Muscle layer of colon (tissue), 2 donors: ENCODE results near the gene MBTPS2.
A peak's percentile ranks its signal among the peaks of the same experiment; 100 is the strongest.
"Not testable (repeated sequence)": the region's sequence is repeated elsewhere in the genome, so short reads cannot be mapped to it uniquely, and the experiment has no call there.

ENCODE experiments used
- H3K27ac ChIP-seq: one replicate; pipeline ENCODE4 v1.7.0; 2013; ENCODE audit warnings: low read depth, mild to moderate bottlenecking, low read length, moderate library complexity
- H3K27me3 ChIP-seq, 2 donors: one replicate each; pipeline ENCODE4 v1.7.0; 2013; ENCODE audit warnings: low read length in 2 of 2, mild to moderate bottlenecking in 2 of 2; ENCODE audit not compliant: insufficient read depth in 2 of 2, control insufficient read depth in 1 of 2
- H3K36me3 ChIP-seq: one replicate; pipeline ENCODE4 v1.7.0; 2013; ENCODE audit warnings: mild to moderate bottlenecking, low read length; ENCODE audit not compliant: insufficient read depth
- H3K4me1 ChIP-seq: one replicate; pipeline ENCODE4 v1.7.0; 2013; ENCODE audit warnings: mild to moderate bottlenecking, low read length; ENCODE audit not compliant: insufficient read depth
- H3K4me3 ChIP-seq, 2 donors: one replicate each; pipeline ENCODE4 v1.7.0; 2013; ENCODE audit warnings: low read length in 2 of 2, low read depth in 1 of 2, mild to moderate bottlenecking in 1 of 2, moderate library complexity in 1 of 2
- H3K9ac ChIP-seq: one replicate; pipeline ENCODE4 v1.7.0; 2013; ENCODE audit warnings: low read length
- H3K9me3 ChIP-seq: one replicate; pipeline ENCODE4 v1.7.0; 2013; ENCODE audit warnings: mild to moderate bottlenecking, low read length
- donor health status: abdominal sarcoma.
- donor health status: Adenocarcinoma of cecum.

MBTPS2 gene

DNA sequence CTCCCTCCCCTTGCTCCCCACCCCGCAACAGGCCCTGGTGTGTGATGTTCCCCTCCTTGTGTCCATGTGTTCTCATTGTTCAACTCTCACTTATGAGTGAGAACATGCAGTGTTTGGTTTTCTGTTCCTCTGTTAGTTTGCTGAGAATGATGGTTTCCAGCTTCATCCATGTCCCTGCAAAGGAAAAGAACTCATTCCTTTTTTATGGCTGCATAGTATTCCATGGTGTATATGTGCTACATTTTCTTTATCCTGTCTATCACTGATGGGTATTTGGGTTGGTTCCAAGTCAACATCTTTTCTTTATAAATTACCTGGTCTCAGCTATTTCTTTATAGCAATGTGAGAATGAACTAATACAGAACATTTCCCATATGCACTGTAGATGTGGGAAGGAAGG, 19.2 kb upstream of the MBTPS2 start:
- not testable (repeated sequence) for H3K9me3 ChIP-seq, H3K4me3 ChIP-seq, H3K27me3 ChIP-seq, H3K36me3 ChIP-seq, H3K9ac ChIP-seq, H3K27ac ChIP-seq, H3K4me1 ChIP-seq

DNA sequence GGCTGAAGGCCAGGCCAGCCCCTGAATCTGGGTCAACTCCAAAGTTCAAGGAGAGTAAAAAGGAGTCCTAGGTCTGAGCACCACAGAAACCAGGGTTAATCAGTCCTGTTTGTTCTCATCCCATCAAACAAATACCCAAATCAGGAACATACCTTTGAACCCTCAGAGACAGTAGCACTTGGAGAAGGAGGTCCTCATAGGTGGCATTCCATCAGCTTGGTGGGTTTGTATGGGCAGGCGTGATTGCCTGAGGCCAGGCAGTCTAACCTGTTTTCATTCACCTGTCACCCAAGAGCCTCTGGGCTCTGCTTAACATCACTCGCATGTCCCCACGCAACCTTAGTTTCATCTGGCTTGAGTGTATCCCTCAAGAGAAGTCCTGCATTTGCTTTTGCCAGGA, 17.5 kb upstream of the MBTPS2 start:
- Histone ChIP-seq H3K36me3 (no peaks in the 10 kb centered on the region), H3K9me3 (no peaks in the 10 kb centered on the region), H3K9ac (no peak overlapping the region), H3K4me3 (no peak overlapping the region), H3K27me3 (no peaks in the 10 kb centered on the region), H3K27ac (no peak overlapping the region), H3K4me1 (peaks cover 5% of the 10 kb centered on the region)

DNA sequence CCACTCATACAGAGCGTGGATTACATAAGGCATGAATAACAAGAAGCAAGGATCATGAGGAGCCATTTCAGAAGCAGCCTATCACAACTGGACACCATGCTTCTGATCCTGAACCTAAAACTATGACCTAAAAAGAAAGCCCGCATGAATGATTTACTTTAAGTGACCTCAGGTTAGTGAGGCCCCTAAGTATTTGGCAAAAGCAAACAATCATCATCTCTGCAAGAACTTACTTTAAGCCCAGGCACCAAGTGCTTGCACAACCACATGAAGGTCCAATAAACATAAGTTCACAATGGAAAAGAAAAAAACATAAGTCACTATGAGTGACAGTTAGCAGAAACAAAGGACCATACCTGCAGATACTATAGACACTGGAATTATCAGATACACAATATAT, 7.9 kb upstream of the MBTPS2 start:
- Histone ChIP-seq H3K4me3 (no peak overlapping the region), H3K27ac (no peak overlapping the region), H3K27me3 (no peaks in the 10 kb centered on the region), H3K9me3 (no peaks in the 10 kb centered on the region), H3K4me1 (no peaks in the 10 kb centered on the region), H3K36me3 (no peaks in the 10 kb centered on the region), H3K9ac (no peak overlapping the region)

DNA sequence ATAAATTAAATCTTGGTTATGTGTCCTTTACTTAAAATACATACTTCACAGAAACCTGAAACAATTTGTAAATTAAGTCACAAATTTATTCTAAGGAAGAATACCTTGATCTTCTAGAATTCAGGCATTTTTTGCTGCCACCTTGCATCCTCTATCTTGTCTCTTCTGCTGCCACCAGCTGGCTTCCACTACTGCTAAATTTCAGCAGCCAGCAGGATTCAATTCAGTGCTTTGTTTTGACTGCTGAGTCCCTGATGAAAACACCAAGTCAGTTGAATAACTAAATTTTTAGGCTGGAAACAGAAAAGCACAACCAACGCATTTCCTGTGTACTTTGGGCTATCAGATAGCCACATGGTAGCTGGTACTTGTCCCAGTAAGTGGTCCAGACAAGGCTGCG, 2.4 kb upstream of the MBTPS2 start:
- Histone ChIP-seq H3K36me3 (no peaks in the 10 kb centered on the region), H3K27me3 (no peaks in the 10 kb centered on the region), H3K27ac (no peak overlapping the region), H3K4me3 (no peak overlapping the region), H3K9me3 (no peaks in the 10 kb centered on the region), H3K9ac (no peak overlapping the region), H3K4me1 (no peaks in the 10 kb centered on the region)

DNA sequence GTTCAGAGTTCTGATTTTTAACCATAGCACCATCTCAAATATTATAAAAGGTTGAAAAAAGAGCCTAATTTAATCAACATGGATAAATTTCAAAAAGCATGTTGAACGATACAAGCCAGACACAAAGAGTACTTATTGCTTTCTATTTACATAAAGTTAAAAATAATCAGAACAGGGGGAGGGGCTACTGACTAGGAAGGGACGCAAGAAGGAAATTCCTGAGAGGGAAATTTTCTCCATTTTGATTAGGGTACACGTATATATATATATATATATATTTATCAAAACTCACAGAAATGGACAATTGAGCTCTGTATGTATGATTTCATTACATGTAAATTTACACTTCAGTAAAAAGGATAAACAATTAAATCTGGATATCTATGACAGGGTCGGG, 482 bp upstream of the MBTPS2 start:
- Histone ChIP-seq H3K9ac (no peak overlapping the region), H3K27me3 (no peaks in the 10 kb centered on the region), H3K36me3 (no peaks in the 10 kb centered on the region), H3K4me3 (peak overlapping the region in 1 of 2 donors; percentile 56), H3K9me3 (no peaks in the 10 kb centered on the region), H3K4me1 (no peaks in the 10 kb centered on the region), H3K27ac (peak overlapping the region; percentile 51)

DNA sequence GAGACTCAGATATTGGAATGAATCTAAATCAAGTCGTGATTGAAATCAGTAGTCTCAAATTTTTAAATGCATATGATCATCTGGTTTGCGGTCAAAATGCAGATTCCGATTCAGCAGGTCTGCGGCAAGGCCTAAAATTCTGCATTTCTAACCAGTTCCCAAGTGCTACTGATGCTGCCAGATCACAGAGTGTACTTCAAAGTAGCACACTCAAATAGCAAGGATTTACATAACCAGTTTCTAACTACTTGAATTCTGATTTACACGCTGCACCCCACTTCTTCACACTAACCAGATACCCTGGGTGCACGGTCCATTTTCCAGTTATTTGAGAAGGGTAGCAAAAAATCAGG, 752 bp downstream of the MBTPS2 start:
- no peaks in the 10 kb centered on the region for H3K9me3 ChIP-seq
- H3K36me3 ChIP-seq, result peaks cover 4% of the 10 kb centered on the region

DNA sequence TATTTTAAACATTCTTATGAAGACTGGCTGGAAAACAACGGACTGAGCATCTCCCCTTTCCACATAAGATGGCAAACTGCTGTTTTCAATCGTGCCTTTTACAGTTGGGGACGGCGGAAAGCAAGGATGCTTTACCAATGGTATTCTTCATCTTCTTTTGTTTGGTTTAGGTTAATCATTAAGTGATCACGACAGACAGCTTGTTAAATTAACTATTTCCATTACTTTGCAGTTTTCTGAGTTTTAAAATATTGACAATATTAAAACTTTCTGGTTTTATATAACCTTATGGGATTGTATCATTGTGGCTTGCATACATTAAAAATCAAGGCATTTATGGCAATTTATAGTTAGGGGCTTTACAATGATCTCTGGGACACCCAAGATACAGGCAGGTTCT, 3.8 kb downstream of the MBTPS2 start:
- Histone ChIP-seq H3K27me3 (no peaks in the 10 kb centered on the region), H3K36me3 (peaks cover 9% of the 10 kb centered on the region), H3K27ac (no peak overlapping the region), H3K4me1 (no peaks in the 10 kb centered on the region), H3K4me3 (no peak overlapping the region), H3K9ac (no peak overlapping the region), H3K9me3 (no peaks in the 10 kb centered on the region)

More for the DNA sequence above, 752 bp downstream of the MBTPS2 start:
- Histone ChIP-seq H3K27me3 (no peaks in the 10 kb centered on the region), H3K4me3 (peak overlapping the region; percentile 33 to 56), H3K4me1 (no peaks in the 10 kb centered on the region), H3K9ac (peak overlapping the region; percentile 40), H3K27ac (peak overlapping the region; percentile 74)

DNA sequence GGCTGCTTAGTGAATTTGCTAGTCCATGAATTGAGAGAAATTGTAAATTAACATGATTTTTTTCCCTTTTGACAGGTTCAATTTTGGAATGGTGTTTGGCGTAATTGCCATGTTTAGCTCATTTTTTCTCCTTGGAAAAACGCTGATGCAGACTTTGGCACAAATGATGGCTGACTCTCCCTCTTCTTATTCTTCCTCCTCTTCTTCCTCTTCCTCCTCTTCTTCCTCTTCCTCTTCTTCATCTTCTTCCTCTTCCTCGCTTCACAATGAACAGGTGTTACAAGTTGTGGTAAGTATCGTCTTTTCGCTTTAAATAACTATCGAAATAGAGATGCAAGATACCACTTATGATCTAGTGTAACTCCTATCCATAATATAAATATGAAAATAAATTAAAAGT, 5.7 kb downstream of the MBTPS2 start:
- H3K4me1 ChIP-seq, result no peaks in the 10 kb centered on the region
- H3K36me3 ChIP-seq, result peaks cover 9% of the 10 kb centered on the region
- no peak overlapping the region for H3K4me3 ChIP-seq
- H3K9me3 ChIP-seq, result no peaks in the 10 kb centered on the region
- H3K27ac ChIP-seq, result no peak overlapping the region
- no peak overlapping the region for H3K9ac ChIP-seq
- no peaks in the 10 kb centered on the region for H3K27me3 ChIP-seq

DNA sequence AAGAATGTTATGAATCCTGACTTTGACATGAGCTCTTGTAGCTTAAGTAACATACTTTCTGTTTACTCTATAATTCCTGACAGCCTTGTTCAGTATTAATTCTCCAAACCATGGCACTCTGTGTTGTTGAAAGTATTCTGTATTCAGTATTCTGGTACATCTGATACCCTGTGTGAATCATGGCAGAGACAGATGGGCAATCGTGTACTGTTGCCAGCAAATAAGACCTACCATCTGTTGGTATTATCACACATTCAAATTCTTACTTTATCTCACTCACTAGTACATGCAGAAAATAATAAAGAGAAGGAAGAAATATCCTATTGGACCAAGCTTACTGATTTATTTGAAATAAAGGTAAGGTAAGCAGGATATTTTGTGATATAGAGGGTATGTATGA, 7.9 kb downstream of the MBTPS2 start:
- H3K36me3 ChIP-seq, result peaks cover 9% of the 10 kb centered on the region
- no peaks in the 10 kb centered on the region for H3K9me3 ChIP-seq
- H3K27me3 ChIP-seq, result no peaks in the 10 kb centered on the region
- no peak overlapping the region for H3K4me3 ChIP-seq
- H3K9ac ChIP-seq, result no peak overlapping the region
- no peak overlapping the region for H3K27ac ChIP-seq
- no peaks in the 10 kb centered on the region for H3K4me1 ChIP-seq

DNA sequence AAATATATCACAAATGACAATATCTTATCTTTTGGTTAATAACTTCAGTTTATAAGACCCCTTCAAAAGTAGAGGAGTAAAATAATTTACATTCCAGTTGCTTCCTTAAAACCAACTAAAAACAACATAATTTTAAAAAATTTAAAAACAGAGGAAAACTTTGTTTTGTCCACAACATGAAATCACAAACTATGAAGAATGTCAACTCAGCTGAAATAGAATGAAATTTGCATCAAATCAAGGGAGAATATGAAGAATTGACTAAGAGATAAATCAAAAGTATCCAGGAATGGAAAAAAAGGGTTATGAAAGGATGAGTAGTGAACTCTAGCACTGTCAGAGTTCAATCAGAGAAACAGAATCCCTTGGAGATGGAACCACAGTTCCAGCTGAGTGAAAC, 14.2 kb downstream of the MBTPS2 start:
- Histone ChIP-seq H3K4me1 (no peaks in the 10 kb centered on the region), H3K4me3 (no peak overlapping the region), H3K36me3 (peaks cover 10% of the 10 kb centered on the region)

DNA sequence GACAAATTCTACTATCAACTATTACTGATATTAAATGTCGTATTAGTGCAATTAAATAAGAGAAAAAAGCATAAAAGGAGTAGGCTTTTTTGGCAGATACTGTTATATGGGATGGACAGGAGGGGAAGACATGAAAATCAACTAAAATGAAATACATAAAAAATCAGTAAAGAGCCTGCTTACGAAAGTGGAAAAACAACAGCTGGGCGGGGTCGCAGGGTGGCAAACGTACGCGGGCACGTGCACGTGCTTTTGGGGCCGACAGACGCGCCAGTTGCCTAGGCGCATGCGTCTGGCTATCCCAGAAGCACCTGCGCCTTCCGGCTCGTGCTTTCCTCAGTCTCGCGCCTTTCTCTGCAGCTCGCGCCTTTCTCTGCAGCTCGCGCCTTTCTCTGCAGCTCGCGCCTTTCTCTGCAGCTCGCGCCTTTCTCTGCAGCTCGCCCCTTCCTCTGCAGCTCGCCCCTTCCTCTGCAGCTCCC, 16.6 kb downstream of the MBTPS2 start, which contains the start of gene YY2:
Gene YY2 (plus strand): TSS at position 51 of the 479 bp plus-strand sequence. CDS start 498 bp downstream, outside the sequence.
- H3K4me1 ChIP-seq, result no peaks in the 10 kb centered on the region
- no peak within 1 kb of the TSS for H3K4me3 ChIP-seq
- H3K27me3 ChIP-seq, result no peaks in the 10 kb centered on the region
- H3K27ac ChIP-seq, result no peak within 1 kb of the TSS
- no peak within 1 kb of the TSS for H3K9ac ChIP-seq
- H3K9me3 ChIP-seq, result no peaks in the 10 kb centered on the region
- H3K36me3 ChIP-seq, result peaks cover 10% of the 10 kb centered on the region

More for the DNA sequence above, 14.2 kb downstream of the MBTPS2 start:
- no peak overlapping the region for H3K9ac ChIP-seq
- H3K9me3 ChIP-seq, result no peaks in the 10 kb centered on the region
- no peaks in the 10 kb centered on the region for H3K27me3 ChIP-seq
- no peak overlapping the region for H3K27ac ChIP-seq

DNA sequence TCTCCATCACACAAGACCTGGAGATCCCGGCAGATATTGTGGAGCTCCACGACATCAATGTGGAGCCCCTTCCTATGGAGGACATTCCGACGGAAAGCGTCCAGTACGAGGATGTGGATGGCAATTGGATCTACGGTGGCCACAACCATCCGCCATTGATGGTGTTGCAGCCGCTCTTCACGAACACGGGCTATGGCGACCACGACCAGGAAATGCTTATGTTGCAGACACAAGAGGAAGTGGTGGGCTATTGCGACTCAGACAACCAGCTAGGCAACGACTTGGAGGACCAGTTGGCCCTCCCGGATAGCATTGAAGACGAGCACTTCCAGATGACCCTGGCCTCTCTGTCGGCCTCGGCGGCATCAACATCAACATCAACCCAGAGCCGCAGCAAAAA, 17.1 kb downstream of the MBTPS2 start:
- Histone ChIP-seq H3K4me1 (no peaks in the 10 kb centered on the region), H3K36me3 (peaks cover 10% of the 10 kb centered on the region), H3K9ac (no peak overlapping the region), H3K4me3 (no peak overlapping the region), H3K9me3 (no peaks in the 10 kb centered on the region), H3K27ac (no peak overlapping the region), H3K27me3 (no peaks in the 10 kb centered on the region)
